Body of pancreas (tissue), 4 donors: ENCODE data around the gene TXLNA. TPM values are rescaled to one million over a fixed set of nuclear protein-coding genes. Genes with fewer than 3 reads are reported as not detected.

Experiments used
- ATAC-seq: fragments of 150-250 bp; one replicate; pipeline ENCODE4 v1.9.1; 2016
- DNase-seq, 4 donors: peaks; one replicate each; pipeline ENCODE4 v3.0.0-alpha.2; 2019
- H3K27ac ChIP-seq, 4 donors: fragments of 200-600 bp; sonication (generic); 1 replicate in 3 of 4; 2 replicates in 1 of 4; pipeline versions ENCODE4 v1.5.1 to v1.6.1; 2016 to 2019; ENCODE audit warnings: mild to moderate bottlenecking in 1 of 4, mixed read lengths in 1 of 4, moderate library complexity in 1 of 4
- H3K27me3 ChIP-seq, 2 donors: fragments of 200-600 bp; sonication (generic); one replicate each; pipeline ENCODE4 v1.6.0; 2016; ENCODE audit warnings: mild to moderate bottlenecking in 1 of 2
- H3K36me3 ChIP-seq, 2 donors: fragments of 200-600 bp; sonication (generic); replicated peaks in 1 of 2; 2 replicates each; pipeline ENCODE4 v1.5.1; 2016; ENCODE audit warnings: low read depth in 2 of 2; ENCODE audit not compliant: insufficient read depth in 1 of 2
- H3K4me1 ChIP-seq: fragments of 200-600 bp; sonication (generic); one replicate; pipeline ENCODE4 v1.6.0; 2016
- H3K4me3 ChIP-seq, 2 donors: fragments of 200-600 bp; sonication (generic); 1 replicate in 1 of 2; 2 replicates in 1 of 2; pipeline ENCODE4 v1.5.1; 2016 to 2019
- H3K9me3 ChIP-seq, 3 donors: fragments of 200-600 bp; sonication (generic); 1 replicate in 2 of 3; 2 replicates in 1 of 3; pipeline ENCODE4 v1.5.1; 2016
- CTCF ChIP-seq, 7 experiments: fragments of 450-650 bp in 4 of 7; fragments of 200-600 bp in 3 of 7; sonication (generic) in 3 of 7; IDR thresholded peaks; one replicate each; pipeline ENCODE4 v1.5.1; 2016 to 2019; ENCODE audit warnings: antibody characterized with exemption in 7 of 7
- POLR2A ChIP-seq, 3 donors: fragments of 450-650 bp; IDR thresholded peaks; one replicate each; pipeline ENCODE4 v1.6.1; 2016; ENCODE audit warnings: antibody characterized with exemption in 3 of 3, mild to moderate bottlenecking in 2 of 3
- WGBS, 2 donors: methylation state at CpG; one replicate each; pipeline ENCODE4 v1.1.5; 2017; 5-methylcytosine and 5-hydroxymethylcytosine counted together
- intact Hi-C: fragments of 100-400 bp; cut with DNase I; formaldehyde crosslinking; loops from one replicate; pipeline ENCODE4 v1.15.1; 2023
- total RNA-seq, 2 donors: library from RNA; depleted of rRNA; stranded (reverse); fragments of >200 nt; gene quantifications; one replicate each; pipeline ENCODE4 v1.1.0, GENCODE V29; 2016

Gene TXLNA
- total RNA-seq, 2 donors from 2014 or later = 20.0 to 23.4 TPM

GRCh38 chr1:32242341-32242851 is 62.9 kb downstream of the TXLNA start:
- TF ChIP-seq POLR2A (IDR thresholded peaks at IDR 0.05) = no peak
- TF ChIP-seq CTCF (IDR thresholded peaks at IDR 0.05) = no peak
- H3K4me1 ChIP-seq = peaks cover 39% of the 10 kb centered on the region
- intact Hi-C loops = no loop called here
- ATAC-seq (no peak), DNase-seq (peak in 2 of 4 donors; percentile 30 to 37)
- 36 to 37% methylated on average over 7 of the region's 7 CpGs for WGBS, 2 donors
- H3K4me3 ChIP-seq = no peak overlapping the region
- H3K27me3 ChIP-seq = no peaks in the 10 kb centered on the region
- no peak overlapping the region for H3K27ac ChIP-seq
- H3K36me3 ChIP-seq = no peaks in the 10 kb centered on the region
- no peaks in the 10 kb centered on the region for H3K9me3 ChIP-seq

- H3K9me3 ChIP-seq = no peaks in the 10 kb centered on the region
- intact Hi-C loops = no loop called here
- peak within 1 kb of the TSS in 3 of 4 donors; percentile 26 to 42 (median 34) for H3K27ac ChIP-seq
- DNase-seq (no peak), ATAC-seq (peak; percentile 23)
- no peaks in the 10 kb centered on the region for H3K27me3 ChIP-seq
- TF ChIP-seq POLR2A (IDR thresholded peaks at IDR 0.05) = no peak
- no peak for TF ChIP-seq CTCF (IDR thresholded peaks at IDR 0.05)
- H3K36me3 ChIP-seq = no peaks in the 10 kb centered on the region
- 67 to 86% methylated on average over 2 to 3 of the region's 3 CpGs for WGBS, 2 donors
- H3K4me3 ChIP-seq = no peak within 1 kb of the TSS
- H3K4me1 ChIP-seq = peaks cover 37% of the 10 kb centered on the region
Measured at GRCh38 chr1:32246888-32247273, 67.4 kb downstream of the TXLNA start, which contains the start of gene FAM167B. FAM167B (plus strand) TSS chr1:32247222; CDS start chr1:32247422, 200 bp downstream.

- no peaks in the 10 kb centered on the region for H3K36me3 ChIP-seq
- 66 to 82% methylated on average over 6 to 9 of the region's 12 CpGs for WGBS, 2 donors
- ATAC-seq = no peak
- DNase-seq = peak in 1 of 4 donors; percentile 19
- peak overlapping the region in 2 of 4 donors; percentile 34 to 42 for H3K27ac ChIP-seq
- peaks cover 31% of the 10 kb centered on the region for H3K4me1 ChIP-seq
- no peaks in the 10 kb centered on the region for H3K9me3 ChIP-seq
- TF ChIP-seq CTCF (IDR thresholded peaks at IDR 0.05) (no peak), POLR2A (IDR thresholded peaks at IDR 0.05) (no peak)
- H3K4me3 ChIP-seq = no peak overlapping the region
- H3K27me3 ChIP-seq = no peaks in the 10 kb centered on the region
- intact Hi-C loops = no loop called here
Measured at GRCh38 chr1:32247452-32247851, 68.0 kb downstream of the TXLNA start.

Other genes starting within 250 kb of the TXLNA start
- 100 to 1,000 TPM in 1 of 2 donors, 10 to 100 TPM in 1; 79.6 to 103 TPM for gene PTP4A2, start 241.3 kb upstream of the TXLNA start, total RNA-seq
- 10 to 100 TPM; 36.6 to 37.1 TPM for gene KHDRBS1, start 165.8 kb upstream of the TXLNA start, total RNA-seq
- gene TMEM39B, start 106.7 kb upstream of the TXLNA start, total RNA-seq = 10 to 100 TPM in 1 of 2 donors, 1 to 10 TPM in 1; 4.4 to 10.2 TPM
- 10 to 100 TPM; 15.8 to 20.5 TPM for gene KPNA6, start 71.6 kb upstream of the TXLNA start, total RNA-seq
- 1 to 10 TPM; 2.9 to 3.6 TPM for gene CCDC28B, start 20.9 kb downstream of the TXLNA start, total RNA-seq
- gene IQCC, start 26.0 kb downstream of the TXLNA start, total RNA-seq = 1 to 10 TPM; 1.8 to 5.3 TPM
- gene DCDC2B, start 29.4 kb downstream of the TXLNA start, total RNA-seq = not detected
- gene TMEM234, start 42.7 kb downstream of the TXLNA start, total RNA-seq = 10 to 100 TPM; 16.3 to 20.8 TPM
- gene EIF3I, start 42.7 kb downstream of the TXLNA start, total RNA-seq = 10 to 100 TPM; 69.5 to 81.7 TPM
- 1 to 10 TPM in 1 of 2 donors, not detected in 1; 4.9 TPM for gene FAM167B, start 67.5 kb downstream of the TXLNA start, total RNA-seq
- gene LCK, start 71.6 kb downstream of the TXLNA start, total RNA-seq = 1 to 10 TPM in 1 of 2 donors, not detected in 1; 1.6 TPM
- gene HDAC1, start 112.4 kb downstream of the TXLNA start, total RNA-seq = 10 to 100 TPM; 32.7 to 50.4 TPM
- gene MARCKSL1, start 156.6 kb downstream of the TXLNA start, total RNA-seq = 10 to 100 TPM; 12.9 to 34.5 TPM
- 10 to 100 TPM in 1 of 2 donors, 1 to 10 TPM in 1; 3.6 to 15.6 TPM for gene FAM229A, start 182.8 kb downstream of the TXLNA start, total RNA-seq
- 10 to 100 TPM in 1 of 2 donors, 1 to 10 TPM in 1; 1.8 to 12.2 TPM for gene TSSK3, start 182.9 kb downstream of the TXLNA start, total RNA-seq
- 10 to 100 TPM; 53.2 to 83.7 TPM for gene BSDC1, start 214.8 kb downstream of the TXLNA start, total RNA-seq